ENCODE data around the gene HSPB1. TPM values are rescaled to one million over a fixed set of nuclear protein-coding genes. Genes with fewer than 3 reads are reported as not detected.

Gene HSPB1
- total and polyA plus RNA-seq, 2 of the 13 experiments (the other 11 are each of a cell fraction or from before 2014, with no cell fraction given): 21.0 to 38.6 TPM

DNA sequence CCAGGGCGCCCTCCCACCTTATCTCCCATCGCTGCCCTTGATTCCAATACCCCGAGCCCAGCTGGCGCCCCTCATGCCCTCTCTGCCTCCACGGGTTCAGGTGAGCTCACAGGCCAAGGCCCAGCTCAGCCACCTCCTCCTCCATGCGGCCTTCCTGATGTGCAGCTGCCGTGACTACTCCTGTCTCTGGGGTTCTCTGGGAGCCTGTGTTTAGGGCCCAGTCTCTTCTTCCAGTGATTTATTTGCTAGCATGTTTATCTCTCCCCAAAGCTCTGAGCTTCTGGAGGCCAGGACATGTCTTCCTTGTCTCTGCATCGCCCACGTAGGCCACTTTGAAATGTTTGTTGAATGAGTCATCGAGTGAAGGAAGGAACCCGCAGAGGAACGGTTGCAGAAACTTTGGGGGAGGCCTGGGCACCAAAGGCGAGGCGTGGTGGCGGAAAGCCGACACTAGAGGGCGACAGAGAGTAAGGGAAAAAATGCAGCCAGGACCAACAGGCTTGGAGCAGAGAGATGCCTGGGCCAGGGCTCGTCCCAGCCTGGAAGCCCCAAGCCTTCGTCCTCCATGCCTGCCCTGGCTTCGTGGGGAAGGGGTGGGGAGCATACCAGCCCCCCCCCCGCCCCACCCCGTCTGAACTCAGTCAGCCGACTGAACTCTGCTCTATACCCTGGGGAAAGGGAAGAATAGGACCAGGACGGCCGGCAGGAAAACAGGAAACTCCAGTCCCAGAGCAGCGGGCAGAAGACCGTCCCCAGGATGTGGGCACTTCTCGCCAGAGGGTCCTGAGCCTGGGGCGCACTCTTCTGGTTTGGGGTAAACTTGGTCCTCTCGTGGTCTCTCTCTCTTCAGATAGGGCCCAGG lies 10.9 kb upstream of the HSPB1 start (continued):
- peak; percentile 72 for TF ChIP-seq ZNF121 (CRISPR knock-in tag; IDR thresholded peaks at IDR 0.05)
- TF ChIP-seq, protein P1, sequence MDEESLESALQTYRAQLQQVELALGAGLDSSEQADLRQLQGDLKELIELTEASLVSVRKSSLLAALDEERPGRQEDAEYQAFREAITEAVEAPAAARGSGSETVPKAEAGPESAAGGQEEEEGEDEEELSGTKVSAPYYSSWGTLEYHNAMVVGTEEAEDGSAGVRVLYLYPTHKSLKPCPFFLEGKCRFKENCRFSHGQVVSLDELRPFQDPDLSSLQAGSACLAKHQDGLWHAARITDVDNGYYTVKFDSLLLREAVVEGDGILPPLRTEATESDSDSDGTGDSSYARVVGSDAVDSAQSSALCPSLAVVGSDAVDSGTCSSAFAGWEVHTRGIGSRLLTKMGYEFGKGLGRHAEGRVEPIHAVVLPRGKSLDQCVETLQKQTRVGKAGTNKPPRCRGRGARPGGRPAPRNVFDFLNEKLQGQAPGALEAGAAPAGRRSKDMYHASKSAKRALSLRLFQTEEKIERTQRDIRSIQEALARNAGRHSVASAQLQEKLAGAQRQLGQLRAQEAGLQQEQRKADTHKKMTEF (CRISPR knock-in tag; IDR thresholded peaks at IDR 0.05): peak; percentile 87
- TF ChIP-seq SNAPC2 (CRISPR knock-in tag; IDR thresholded peaks at IDR 0.05): no peak
- TF ChIP-seq ZBTB20 (CRISPR knock-in tag; IDR thresholded peaks at IDR 0.05; ENCODE audit: borderline replicate concordance, low read depth): peak; percentile 71; the same call in 1 of the 2 replicates
- TF ChIP-seq SMAD9 (CRISPR knock-in tag; IDR thresholded peaks at IDR 0.05): no peak
- TF ChIP-seq, protein P2, sequence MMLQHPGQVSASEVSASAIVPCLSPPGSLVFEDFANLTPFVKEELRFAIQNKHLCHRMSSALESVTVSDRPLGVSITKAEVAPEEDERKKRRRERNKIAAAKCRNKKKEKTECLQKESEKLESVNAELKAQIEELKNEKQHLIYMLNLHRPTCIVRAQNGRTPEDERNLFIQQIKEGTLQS (CRISPR knock-in tag; IDR thresholded peaks at IDR 0.05): peak; percentile 86
- TF ChIP-seq PRPF4 (IDR thresholded peaks at IDR 0.05; ENCODE audit: low read depth, low read length, poor library complexity, severe bottlenecking): no peak
- TF ChIP-seq, protein P3, sequence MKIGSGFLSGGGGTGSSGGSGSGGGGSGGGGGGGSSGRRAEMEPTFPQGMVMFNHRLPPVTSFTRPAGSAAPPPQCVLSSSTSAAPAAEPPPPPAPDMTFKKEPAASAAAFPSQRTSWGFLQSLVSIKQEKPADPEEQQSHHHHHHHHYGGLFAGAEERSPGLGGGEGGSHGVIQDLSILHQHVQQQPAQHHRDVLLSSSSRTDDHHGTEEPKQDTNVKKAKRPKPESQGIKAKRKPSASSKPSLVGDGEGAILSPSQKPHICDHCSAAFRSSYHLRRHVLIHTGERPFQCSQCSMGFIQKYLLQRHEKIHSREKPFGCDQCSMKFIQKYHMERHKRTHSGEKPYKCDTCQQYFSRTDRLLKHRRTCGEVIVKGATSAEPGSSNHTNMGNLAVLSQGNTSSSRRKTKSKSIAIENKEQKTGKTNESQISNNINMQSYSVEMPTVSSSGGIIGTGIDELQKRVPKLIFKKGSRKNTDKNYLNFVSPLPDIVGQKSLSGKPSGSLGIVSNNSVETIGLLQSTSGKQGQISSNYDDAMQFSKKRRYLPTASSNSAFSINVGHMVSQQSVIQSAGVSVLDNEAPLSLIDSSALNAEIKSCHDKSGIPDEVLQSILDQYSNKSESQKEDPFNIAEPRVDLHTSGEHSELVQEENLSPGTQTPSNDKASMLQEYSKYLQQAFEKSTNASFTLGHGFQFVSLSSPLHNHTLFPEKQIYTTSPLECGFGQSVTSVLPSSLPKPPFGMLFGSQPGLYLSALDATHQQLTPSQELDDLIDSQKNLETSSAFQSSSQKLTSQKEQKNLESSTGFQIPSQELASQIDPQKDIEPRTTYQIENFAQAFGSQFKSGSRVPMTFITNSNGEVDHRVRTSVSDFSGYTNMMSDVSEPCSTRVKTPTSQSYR (CRISPR knock-in tag; IDR thresholded peaks at IDR 0.05; ENCODE audit: borderline replicate concordance): peak; percentile 47; the same call in 1 of the 2 replicates
- TF ChIP-seq HOXA5 (CRISPR knock-in tag; IDR thresholded peaks at IDR 0.05): 0 out of 2 replicates have a peak, but pooled peaks have one; percentile 35
- TF ChIP-seq RXRA (CRISPR knock-in tag; IDR thresholded peaks at IDR 0.05): peak; percentile 84
- TF ChIP-seq, protein P4, sequence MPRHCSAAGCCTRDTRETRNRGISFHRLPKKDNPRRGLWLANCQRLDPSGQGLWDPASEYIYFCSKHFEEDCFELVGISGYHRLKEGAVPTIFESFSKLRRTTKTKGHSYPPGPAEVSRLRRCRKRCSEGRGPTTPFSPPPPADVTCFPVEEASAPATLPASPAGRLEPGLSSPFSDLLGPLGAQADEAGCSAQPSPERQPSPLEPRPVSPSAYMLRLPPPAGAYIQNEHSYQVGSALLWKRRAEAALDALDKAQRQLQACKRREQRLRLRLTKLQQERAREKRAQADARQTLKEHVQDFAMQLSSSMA (CRISPR knock-in tag; IDR thresholded peaks at IDR 0.05): no peak
- 0 out of 2 replicates have a peak, but pooled peaks have one; percentile 32 for TF ChIP-seq ZNF501 (CRISPR knock-in tag; IDR thresholded peaks at IDR 0.05)
- no peak for TF ChIP-seq TGIF2 (CRISPR knock-in tag; IDR thresholded peaks at IDR 0.05)
- TF ChIP-seq ZNF543 (CRISPR knock-in tag; IDR thresholded peaks at IDR 0.05): no peak
- TF ChIP-seq, protein P5, sequence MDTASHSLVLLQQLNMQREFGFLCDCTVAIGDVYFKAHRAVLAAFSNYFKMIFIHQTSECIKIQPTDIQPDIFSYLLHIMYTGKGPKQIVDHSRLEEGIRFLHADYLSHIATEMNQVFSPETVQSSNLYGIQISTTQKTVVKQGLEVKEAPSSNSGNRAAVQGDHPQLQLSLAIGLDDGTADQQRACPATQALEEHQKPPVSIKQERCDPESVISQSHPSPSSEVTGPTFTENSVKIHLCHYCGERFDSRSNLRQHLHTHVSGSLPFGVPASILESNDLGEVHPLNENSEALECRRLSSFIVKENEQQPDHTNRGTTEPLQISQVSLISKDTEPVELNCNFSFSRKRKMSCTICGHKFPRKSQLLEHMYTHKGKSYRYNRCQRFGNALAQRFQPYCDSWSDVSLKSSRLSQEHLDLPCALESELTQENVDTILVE (CRISPR knock-in tag; IDR thresholded peaks at IDR 0.05): peak; percentile 44; the same call in 1 of the 2 replicates
- TF ChIP-seq, protein P6, sequence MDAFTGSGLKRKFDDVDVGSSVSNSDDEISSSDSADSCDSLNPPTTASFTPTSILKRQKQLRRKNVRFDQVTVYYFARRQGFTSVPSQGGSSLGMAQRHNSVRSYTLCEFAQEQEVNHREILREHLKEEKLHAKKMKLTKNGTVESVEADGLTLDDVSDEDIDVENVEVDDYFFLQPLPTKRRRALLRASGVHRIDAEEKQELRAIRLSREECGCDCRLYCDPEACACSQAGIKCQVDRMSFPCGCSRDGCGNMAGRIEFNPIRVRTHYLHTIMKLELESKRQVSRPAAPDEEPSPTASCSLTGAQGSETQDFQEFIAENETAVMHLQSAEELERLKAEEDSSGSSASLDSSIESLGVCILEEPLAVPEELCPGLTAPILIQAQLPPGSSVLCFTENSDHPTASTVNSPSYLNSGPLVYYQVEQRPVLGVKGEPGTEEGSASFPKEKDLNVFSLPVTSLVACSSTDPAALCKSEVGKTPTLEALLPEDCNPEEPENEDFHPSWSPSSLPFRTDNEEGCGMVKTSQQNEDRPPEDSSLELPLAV (CRISPR knock-in tag; conservative IDR thresholded peaks at IDR 0.05; ENCODE audit: low read depth): no peak
- peak; percentile 84 for TF ChIP-seq IRF2 (CRISPR knock-in tag; IDR thresholded peaks at IDR 0.05)
- TF ChIP-seq ZNF292 (CRISPR knock-in tag; IDR thresholded peaks at IDR 0.05; ENCODE audit: borderline replicate concordance, low read depth): peak; percentile 69; the same call in 1 of the 2 replicates
- TF ChIP-seq, protein P7, sequence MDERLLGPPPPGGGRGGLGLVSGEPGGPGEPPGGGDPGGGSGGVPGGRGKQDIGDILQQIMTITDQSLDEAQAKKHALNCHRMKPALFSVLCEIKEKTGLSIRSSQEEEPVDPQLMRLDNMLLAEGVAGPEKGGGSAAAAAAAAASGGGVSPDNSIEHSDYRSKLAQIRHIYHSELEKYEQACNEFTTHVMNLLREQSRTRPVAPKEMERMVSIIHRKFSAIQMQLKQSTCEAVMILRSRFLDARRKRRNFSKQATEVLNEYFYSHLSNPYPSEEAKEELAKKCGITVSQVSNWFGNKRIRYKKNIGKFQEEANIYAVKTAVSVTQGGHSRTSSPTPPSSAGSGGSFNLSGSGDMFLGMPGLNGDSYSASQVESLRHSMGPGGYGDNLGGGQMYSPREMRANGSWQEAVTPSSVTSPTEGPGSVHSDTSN (CRISPR knock-in tag; IDR thresholded peaks at IDR 0.05): no peak

Measured in HepG2 (cell line).